ENCODE measurements around the gene TF.

Gene TF

GRCh38 chr3:133820889-133821675 lies 74.9 kb downstream of the TF start:
- no peak for DNase-seq (ENCODE audit: extremely low read depth, low read depth)
- TF ChIP-seq, protein P1, sequence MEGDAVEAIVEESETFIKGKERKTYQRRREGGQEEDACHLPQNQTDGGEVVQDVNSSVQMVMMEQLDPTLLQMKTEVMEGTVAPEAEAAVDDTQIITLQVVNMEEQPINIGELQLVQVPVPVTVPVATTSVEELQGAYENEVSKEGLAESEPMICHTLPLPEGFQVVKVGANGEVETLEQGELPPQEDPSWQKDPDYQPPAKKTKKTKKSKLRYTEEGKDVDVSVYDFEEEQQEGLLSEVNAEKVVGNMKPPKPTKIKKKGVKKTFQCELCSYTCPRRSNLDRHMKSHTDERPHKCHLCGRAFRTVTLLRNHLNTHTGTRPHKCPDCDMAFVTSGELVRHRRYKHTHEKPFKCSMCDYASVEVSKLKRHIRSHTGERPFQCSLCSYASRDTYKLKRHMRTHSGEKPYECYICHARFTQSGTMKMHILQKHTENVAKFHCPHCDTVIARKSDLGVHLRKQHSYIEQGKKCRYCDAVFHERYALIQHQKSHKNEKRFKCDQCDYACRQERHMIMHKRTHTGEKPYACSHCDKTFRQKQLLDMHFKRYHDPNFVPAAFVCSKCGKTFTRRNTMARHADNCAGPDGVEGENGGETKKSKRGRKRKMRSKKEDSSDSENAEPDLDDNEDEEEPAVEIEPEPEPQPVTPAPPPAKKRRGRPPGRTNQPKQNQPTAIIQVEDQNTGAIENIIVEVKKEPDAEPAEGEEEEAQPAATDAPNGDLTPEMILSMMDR (IDR thresholded peaks at IDR 0.05; ENCODE audit: low read depth, low read length): no peak

GRCh38 chr3:133821767-133822638 lies 75.8 kb downstream of the TF start:
- TF ChIP-seq, protein P1 (IDR thresholded peaks at IDR 0.05; ENCODE audit: low read depth, low read length): peak; percentile 30
- peak; percentile 23 for DNase-seq (ENCODE audit: extremely low read depth, low read depth)

- DNase-seq (ENCODE audit: extremely low read depth, low read depth): no peak
- TF ChIP-seq, protein P1 (IDR thresholded peaks at IDR 0.05; ENCODE audit: low read depth, low read length): no peak
Measured at GRCh38 chr3:133824961-133825485, 78.8 kb downstream of the TF start.

- no peak for DNase-seq (ENCODE audit: extremely low read depth, low read depth)
- TF ChIP-seq, protein P1 (IDR thresholded peaks at IDR 0.05; ENCODE audit: low read depth, low read length): no peak
Measured at GRCh38 chr3:133825969-133826727, 80.0 kb downstream of the TF start.

GRCh38 chr3:133827136-133827535 lies 80.9 kb downstream of the TF start:
- DNase-seq (ENCODE audit: extremely low read depth, low read depth): no peak
- TF ChIP-seq, protein P1 (IDR thresholded peaks at IDR 0.05; ENCODE audit: low read depth, low read length): no peak

- TF ChIP-seq, protein P1 (IDR thresholded peaks at IDR 0.05; ENCODE audit: low read depth, low read length): no peak
- DNase-seq (ENCODE audit: extremely low read depth, low read depth): no peak
Measured at GRCh38 chr3:133827684-133828083, 81.5 kb downstream of the TF start.
